ENCODE results near the gene SYT17. TPM values are rescaled to one million over a fixed set of nuclear protein-coding genes. Genes with fewer than 3 reads are reported as not detected.

SYT17 gene
- total RNA-seq, 1 experiment from 2014 or later, result 10.3 TPM

GRCh38 chr16:19132898-19133297 lies 35.1 kb upstream of the SYT17 start:
- H3K9ac ChIP-seq (ENCODE audit: low read length), result no peak overlapping the region
- H4K20me1 ChIP-seq (ENCODE audit: insufficient read depth), result no peaks in the 10 kb centered on the region
- no peaks in the 10 kb centered on the region for H3K79me2 ChIP-seq (ENCODE audit: insufficient read depth, low read length)
- RAD21 ChIA-PET (ENCODE audit: low non-redundant PET in 1 of 2, low total read pairs in 2 of 2, uncharacterized antibody in 2 of 2, unreplicated experiment in 2 of 2), result no interaction called here
- no peaks in the 10 kb centered on the region for H3K27me3 ChIP-seq (ENCODE audit: insufficient read depth, low read length)
- H3K4me1 ChIP-seq (ENCODE audit: control insufficient read depth in 1 of 2, insufficient read depth in 2 of 2, low read length in 2 of 2), result peaks cover 68 to 77% of the 10 kb centered on the region in 2 experiments
- POLR2A ChIA-PET, result interaction anchor here (1.2 to 1.6 kb wide), 2 partner anchors 11 to 46 kb away, joined by 3 read pairs; no protein-coding TSS in a partner anchor
- TF ChIP-seq TCF7L2 (IDR thresholded peaks at IDR 0.05; ENCODE audit: borderline replicate concordance, extremely low read depth, insufficient read depth, insufficient read length), result no peak
- TF ChIP-seq POLR2AphosphoS5 (IDR thresholded peaks at IDR 0.05; ENCODE audit: low read depth, low read length), result no peak
- no peak for TF ChIP-seq REST (IDR thresholded peaks at IDR 0.05; ENCODE audit: low read depth)
- no peak for TF ChIP-seq SIN3A (IDR thresholded peaks at IDR 0.05; ENCODE audit: low read depth)
- no peak for TF ChIP-seq EZH2 (IDR thresholded peaks at IDR 0.05)
- no peak for TF ChIP-seq ZNF274 (IDR thresholded peaks at IDR 0.05; ENCODE audit: low read depth, low read length)
- TF ChIP-seq ELF1 (IDR thresholded peaks at IDR 0.05; ENCODE audit: borderline replicate concordance, low read depth), result no peak
- no peak for TF ChIP-seq MAX (IDR thresholded peaks at IDR 0.05)
- no peak for TF ChIP-seq SRF (IDR thresholded peaks at IDR 0.05; ENCODE audit: low read depth)
- no peak for TF ChIP-seq CTCF (IDR thresholded peaks at IDR 0.05 in 2 of 3, conservative IDR thresholded peaks at IDR 0.05 in 1 of 3; ENCODE audit: borderline replicate concordance in 1 of 3, insufficient read depth in 1 of 3, low read depth in 2 of 3, low read length in 2 of 3)
- no peak for TF ChIP-seq CBX3 (IDR thresholded peaks at IDR 0.05; ENCODE audit: low read depth)
- no peak for TF ChIP-seq CEBPB (IDR thresholded peaks at IDR 0.05; ENCODE audit: low read depth)
- no peak for TF ChIP-seq FOSL1 (IDR thresholded peaks at IDR 0.05; ENCODE audit: low read depth)
- TF ChIP-seq YY1 (IDR thresholded peaks at IDR 0.05; ENCODE audit: extremely low read depth, insufficient replicate concordance, low read depth, low read length), result no peak
- no peak for TF ChIP-seq ZFX (IDR thresholded peaks at IDR 0.05)
- no peak for TF ChIP-seq SP1 (IDR thresholded peaks at IDR 0.05; ENCODE audit: low read depth)
- no peak for TF ChIP-seq POLR2A (IDR thresholded peaks at IDR 0.05; ENCODE audit: borderline replicate concordance, extremely low read depth, insufficient read depth, insufficient read length)
- no peak for TF ChIP-seq ATF3 (IDR thresholded peaks at IDR 0.05)
- TF ChIP-seq ZBTB33 (IDR thresholded peaks at IDR 0.05; ENCODE audit: extremely low read depth, insufficient replicate concordance, low read length), result no peak
- no peak for TF ChIP-seq EGR1 (IDR thresholded peaks at IDR 0.05; ENCODE audit: low read depth)
- peak overlapping the region; percentile 9; the same call in 1 of the 2 replicates for H3K4me2 ChIP-seq (ENCODE audit: low read length)
- H3K27ac ChIP-seq (ENCODE audit: low read depth, low read length), result no peak overlapping the region
- no peak for ATAC-seq
- intact Hi-C loops (cut with micrococcal nuclease), result no loop called here
- H3K36me3 ChIP-seq (ENCODE audit: control insufficient read depth in 1 of 2, insufficient read depth in 2 of 2, low read length in 2 of 2), result no peaks in the 10 kb centered on the region
- H3K9me2 ChIP-seq (ENCODE audit: insufficient read depth), result no peaks in the 10 kb centered on the region
- no peaks in the 10 kb centered on the region for H3K9me3 ChIP-seq (ENCODE audit: control insufficient read depth in 1 of 2, insufficient read depth in 1 of 2, low read depth in 1 of 2, low read length in 2 of 2)
- no peak overlapping the region for H3K4me3 ChIP-seq (replicated peaks in 1 of 2; ENCODE audit: low read depth in 1 of 2, low read length in 2 of 2)
- DNase-seq (ENCODE audit: low read depth, low spot score), result no peak
- CTCF ChIA-PET, result interaction anchor here (2.0 kb wide), 1 partner anchor 47 kb away, joined by 4 read pairs; no protein-coding TSS in a partner anchor
- BruUV-seq (replicated peaks), result no TSS peak
- H2AFZ ChIP-seq (ENCODE audit: low read depth, low read length, poor library complexity, severe bottlenecking), result no peak overlapping the region
